ENCODE measurements around the gene SEC14L1. TPM values are rescaled to one million over a fixed set of nuclear protein-coding genes. Genes with fewer than 3 reads are reported as not detected.

The SEC14L1 gene
- total and polyA plus RNA-seq, 2 of the 8 experiments (the other 6 are each of a cell fraction or from before 2014, with no cell fraction given) = 27.2 to 74.4 TPM

Small RNA genes within 50 kb of the gene (small RNA-seq; reads per million reads assigned to genes)
- not detected for gene RNU4-47P (ENCODE audit: insufficient read depth)
